Smooth muscle cell (in vitro differentiated cells): ENCODE measurements around the gene ZFAND3. TPM values are rescaled to one million over a fixed set of nuclear protein-coding genes. Genes with fewer than 3 reads are reported as not detected.

Experiments
- DNase-seq: peaks from one replicate; lab custom pipeline; 2025; ENCODE audit not compliant: unreplicated experiment; lab: John Stamatoyannopoulos, UW
- H2AFZ ChIP-seq: fragments of 200-600 bp; sonication (generic); 2 replicates; pipeline ENCODE4 v1.6.0; 2016; ENCODE audit warnings: antibody characterized with exemption, low read depth, mild to moderate bottlenecking
- H3F3A ChIP-seq: fragments of 200-600 bp; sonication (generic); 2 replicates; pipeline ENCODE4 v1.6.0; 2017; ENCODE audit warnings: antibody characterized with exemption, low read depth
- H3K27ac ChIP-seq: fragments of 200-600 bp; sonication (generic); 2 replicates; pipeline ENCODE4 v1.5.1; 2016; ENCODE audit warnings: low read depth, mild to moderate bottlenecking
- H3K27me3 ChIP-seq: fragments of 200-600 bp; sonication (generic); 2 replicates; pipeline ENCODE4 v1.6.1; 2016; ENCODE audit warnings: low read depth, mild to moderate bottlenecking
- H3K36me3 ChIP-seq: fragments of 200-600 bp; sonication (generic); 2 replicates; pipeline ENCODE4 v1.5.1; 2016; ENCODE audit warnings: low read depth
- H3K4me1 ChIP-seq: fragments of 200-600 bp; sonication (generic); 2 replicates; pipeline ENCODE4 v1.5.1; 2016; ENCODE audit warnings: low read depth
- H3K4me2 ChIP-seq: fragments of 200-600 bp; sonication (generic); 2 replicates; pipeline ENCODE4 v1.6.0; 2016; ENCODE audit warnings: mild to moderate bottlenecking
- H3K4me3 ChIP-seq: fragments of 200-600 bp; sonication (generic); 2 replicates; pipeline ENCODE4 v1.5.1; 2016; ENCODE audit warnings: mild to moderate bottlenecking
- H3K79me2 ChIP-seq: fragments of 200-600 bp; sonication (generic); 2 replicates; pipeline ENCODE4 v1.6.0; 2016; ENCODE audit warnings: low read depth, mild to moderate bottlenecking
- H3K9ac ChIP-seq: fragments of 200-600 bp; sonication (generic); 2 replicates; pipeline ENCODE4 v1.6.0; 2016; ENCODE audit warnings: low read depth
- H3K9me3 ChIP-seq: fragments of 200-600 bp; sonication (generic); replicated peaks from 2 replicates; pipeline ENCODE4 v1.5.1; 2016; ENCODE audit warnings: low read depth
- H4K20me1 ChIP-seq: fragments of 200-600 bp; sonication (generic); 2 replicates; pipeline ENCODE4 v1.6.0; 2016; ENCODE audit warnings: low read depth
- WGBS: methylation state at CpG from one replicate; pipeline ENCODE4 v1.1.7; 2016; ENCODE audit warnings: low lambda C conversion rate; 5-methylcytosine and 5-hydroxymethylcytosine counted together
- polyA plus RNA-seq: library from polyadenylated mRNA; unstranded; fragments of >200 nt; fragmentation: Nextera tagmentation; extraction: Ambion mirVana; gene quantifications from 2 replicates; pipeline ENCODE4 v1.2.1, GENCODE V29; 2016
- total RNA-seq: library from RNA; depleted of rRNA; stranded (reverse); fragments of >200 nt; gene quantifications from 2 replicates; pipeline ENCODE4 v1.2.3, GENCODE V29; 2014
- TF ChIP-seq, protein P1 (sequence below): fragments of 200-600 bp; sonication (generic); IDR thresholded peaks from 2 replicates; pipeline ENCODE4 v1.5.1; 2017; ENCODE audit warnings: borderline replicate concordance, mild to moderate bottlenecking, antibody characterized with exemption; ENCODE audit not compliant: insufficient read depth, poor library complexity, severe bottlenecking

ZFAND3 gene
- total and polyA plus RNA-seq, 2 experiments from 2014 or later = 27.6 to 40.5 TPM

DNA sequence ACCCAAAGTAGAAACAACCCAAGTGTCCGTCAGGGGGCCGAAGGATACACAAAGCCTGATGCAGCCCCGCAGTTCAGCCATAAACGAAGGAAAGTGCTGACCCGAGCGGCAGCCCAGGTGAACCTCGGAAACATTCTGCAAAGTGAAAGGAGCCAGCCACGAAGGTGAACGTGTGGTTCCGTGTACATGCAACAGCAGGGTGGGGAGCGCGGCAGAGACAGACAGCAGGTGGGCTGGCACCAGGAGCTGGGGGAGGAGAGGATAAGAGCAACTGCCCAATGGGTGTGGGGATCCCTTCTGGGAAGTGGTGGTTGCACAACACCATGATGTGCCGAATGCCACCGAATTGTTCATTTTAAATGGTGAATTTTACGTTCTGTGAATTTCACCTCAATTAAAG, 341.8 kb downstream of the ZFAND3 start:
- TF ChIP-seq, protein P1, sequence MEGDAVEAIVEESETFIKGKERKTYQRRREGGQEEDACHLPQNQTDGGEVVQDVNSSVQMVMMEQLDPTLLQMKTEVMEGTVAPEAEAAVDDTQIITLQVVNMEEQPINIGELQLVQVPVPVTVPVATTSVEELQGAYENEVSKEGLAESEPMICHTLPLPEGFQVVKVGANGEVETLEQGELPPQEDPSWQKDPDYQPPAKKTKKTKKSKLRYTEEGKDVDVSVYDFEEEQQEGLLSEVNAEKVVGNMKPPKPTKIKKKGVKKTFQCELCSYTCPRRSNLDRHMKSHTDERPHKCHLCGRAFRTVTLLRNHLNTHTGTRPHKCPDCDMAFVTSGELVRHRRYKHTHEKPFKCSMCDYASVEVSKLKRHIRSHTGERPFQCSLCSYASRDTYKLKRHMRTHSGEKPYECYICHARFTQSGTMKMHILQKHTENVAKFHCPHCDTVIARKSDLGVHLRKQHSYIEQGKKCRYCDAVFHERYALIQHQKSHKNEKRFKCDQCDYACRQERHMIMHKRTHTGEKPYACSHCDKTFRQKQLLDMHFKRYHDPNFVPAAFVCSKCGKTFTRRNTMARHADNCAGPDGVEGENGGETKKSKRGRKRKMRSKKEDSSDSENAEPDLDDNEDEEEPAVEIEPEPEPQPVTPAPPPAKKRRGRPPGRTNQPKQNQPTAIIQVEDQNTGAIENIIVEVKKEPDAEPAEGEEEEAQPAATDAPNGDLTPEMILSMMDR = no peak
- no peaks in the 10 kb centered on the region for H3K27me3 ChIP-seq
- 99% methylated on average over 15 of the region's 15 CpGs for WGBS

DNA sequence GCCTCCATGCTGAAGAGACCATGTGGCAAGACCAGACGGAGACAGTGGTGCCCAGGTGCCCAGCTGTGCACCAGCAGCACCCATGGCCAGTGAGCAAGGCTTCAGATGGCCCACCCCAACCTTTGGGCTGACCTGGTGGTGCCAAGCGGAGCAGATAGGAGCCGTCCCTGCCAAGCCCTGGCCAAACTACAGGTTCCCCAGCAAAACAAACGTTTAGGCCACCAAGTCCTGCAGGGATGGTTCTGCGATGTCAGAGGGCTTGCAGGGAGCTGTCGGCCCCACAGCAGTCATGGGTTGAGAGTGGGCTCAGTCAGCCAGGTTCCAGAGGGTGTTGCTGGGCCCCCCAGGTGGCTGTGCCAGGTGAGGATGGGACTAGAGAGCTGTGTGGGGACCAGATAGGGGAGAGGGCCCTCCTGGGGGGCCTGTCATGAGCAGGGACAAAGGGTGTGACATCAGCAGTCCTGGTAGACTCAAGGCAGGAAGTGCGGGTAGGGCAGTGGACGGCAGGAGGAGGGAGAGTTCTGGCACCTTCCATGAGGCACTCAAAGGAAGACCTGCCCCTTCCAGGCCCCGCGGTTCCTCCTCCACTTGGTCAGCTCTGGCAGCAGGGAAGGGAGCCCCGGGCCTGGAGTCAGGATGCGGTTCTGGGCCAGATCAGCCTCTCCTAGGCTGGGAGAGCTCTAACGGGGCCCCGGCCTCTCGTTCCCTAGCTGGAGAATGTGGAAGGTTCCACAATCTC, 342.4 kb downstream of the ZFAND3 start:
- no peaks in the 10 kb centered on the region for H3K27me3 ChIP-seq
- no peak overlapping the region for H2AFZ ChIP-seq
- H3K4me2 ChIP-seq = no peak overlapping the region
- H3K9me3 ChIP-seq = no peaks in the 10 kb centered on the region
- H3F3A ChIP-seq = no peaks in the 10 kb centered on the region
- no peaks in the 10 kb centered on the region for H3K4me1 ChIP-seq
- no peak overlapping the region for H3K4me3 ChIP-seq
- H4K20me1 ChIP-seq = peaks cover 35% of the 10 kb centered on the region
- H3K79me2 ChIP-seq = no peaks in the 10 kb centered on the region
- H3K9ac ChIP-seq = no peak overlapping the region
- no peaks in the 10 kb centered on the region for H3K36me3 ChIP-seq
- no peak for DNase-seq
- H3K27ac ChIP-seq = no peak overlapping the region
- TF ChIP-seq, protein P1 = no peak
- WGBS = 95% methylated on average over 15 of the region's 15 CpGs

More for the DNA sequence above, 341.8 kb downstream of the ZFAND3 start:
- no peak for DNase-seq
- Histone ChIP-seq H3K27ac (no peak overlapping the region), H3K36me3 (no peaks in the 10 kb centered on the region), H3K9me3 (no peaks in the 10 kb centered on the region), H3K79me2 (no peaks in the 10 kb centered on the region), H3K9ac (no peak overlapping the region), H4K20me1 (peaks cover 41% of the 10 kb centered on the region), H3K4me2 (no peak overlapping the region), H3F3A (no peaks in the 10 kb centered on the region), H3K4me1 (no peaks in the 10 kb centered on the region), H2AFZ (no peak overlapping the region), H3K4me3 (no peak overlapping the region)

DNA sequence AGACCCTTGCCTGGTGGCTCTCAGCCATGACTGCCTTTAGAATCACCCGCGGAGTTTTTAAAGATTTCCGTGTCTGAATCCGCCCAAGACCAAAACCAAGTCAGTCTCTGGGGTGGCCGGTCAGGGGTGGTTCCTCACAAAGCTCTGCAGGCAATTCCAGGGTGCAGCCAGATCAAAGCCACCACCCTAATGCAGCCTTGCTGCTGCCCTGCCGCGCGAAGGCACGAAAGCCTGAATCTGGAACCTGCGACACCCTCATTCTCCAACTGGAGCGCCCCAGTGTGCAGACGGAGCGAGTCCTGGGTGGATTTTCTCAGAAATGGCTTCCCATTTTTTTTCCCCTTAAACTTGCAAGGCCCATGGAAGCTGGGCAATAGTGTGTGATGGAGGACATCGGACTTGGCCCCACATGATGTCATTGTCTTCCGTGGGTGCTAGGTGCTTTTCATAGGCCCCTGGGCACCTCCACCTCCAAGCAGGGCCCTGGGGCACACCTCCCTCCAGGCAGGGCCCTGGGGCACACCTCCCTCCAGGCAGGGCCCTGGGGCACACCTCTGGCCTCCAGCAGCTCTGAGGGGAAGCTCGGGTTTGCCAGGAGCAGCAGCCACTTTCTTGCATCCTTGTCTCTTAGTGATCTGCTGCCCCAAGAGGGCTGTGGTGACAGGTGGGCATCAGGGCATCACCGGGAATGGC, 343.1 kb downstream of the ZFAND3 start:
- Histone ChIP-seq H3K9ac (no peak overlapping the region), H3K79me2 (no peaks in the 10 kb centered on the region), H4K20me1 (peaks cover 31% of the 10 kb centered on the region), H3K27me3 (no peaks in the 10 kb centered on the region), H3K27ac (no peak overlapping the region), H3K4me2 (no peak overlapping the region), H2AFZ (no peak overlapping the region), H3K36me3 (no peaks in the 10 kb centered on the region), H3F3A (no peaks in the 10 kb centered on the region), H3K9me3 (no peaks in the 10 kb centered on the region), H3K4me3 (no peak overlapping the region), H3K4me1 (no peaks in the 10 kb centered on the region)
- TF ChIP-seq, protein P1 = no peak
- 98% methylated on average over 17 of the region's 17 CpGs for WGBS
- no peak for DNase-seq
